Measurements from ENCODE around the gene CTAG2.

DNA sequence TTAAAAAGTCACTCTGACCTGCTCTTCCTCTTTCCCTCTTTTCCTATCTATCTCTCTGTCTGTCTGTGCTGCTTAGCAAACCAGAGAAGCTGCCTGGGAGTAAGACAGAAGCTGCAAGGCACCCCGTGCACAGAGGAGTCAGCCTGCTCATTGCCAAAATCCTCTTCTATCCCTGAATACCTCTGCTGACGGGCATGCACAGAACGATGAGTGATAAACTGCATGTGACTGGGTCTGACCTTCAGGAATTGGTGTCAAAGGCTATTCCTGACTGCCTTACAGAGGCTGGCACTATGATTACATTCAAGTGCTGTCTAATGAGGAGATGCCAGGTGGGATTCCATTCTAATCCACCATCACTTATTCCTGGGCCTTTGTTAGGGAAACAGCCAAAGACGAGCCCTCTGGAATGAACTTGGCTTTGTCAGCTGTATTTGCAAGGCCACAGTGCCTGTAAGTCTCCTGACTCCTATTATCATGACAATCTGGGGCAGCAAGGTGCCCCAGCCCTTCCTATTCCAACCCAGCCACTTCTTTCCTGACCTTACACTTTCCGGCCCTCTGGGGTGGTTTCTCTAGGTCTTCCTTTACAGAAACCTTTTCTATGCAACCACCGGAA lies 45.4 kb upstream of the CTAG2 start:
- TF ChIP-seq ZNF274 (IDR thresholded peaks at IDR 0.05; ENCODE audit: low read depth, low read length) (no peak), SUZ12 (IDR thresholded peaks at IDR 0.05; ENCODE audit: extremely low read depth, insufficient read depth, insufficient read length) (no peak)
